Keratinocyte (primary cell): ENCODE data around the gene TTC3. TPM values are rescaled to one million over a fixed set of nuclear protein-coding genes. Genes with fewer than 3 reads are reported as not detected.

Experiments used
- DNase-seq: peaks from one replicate; pipeline ENCODE4 v3.0.0-alpha.2; 2011; ENCODE audit warnings: low read depth, missing footprints, low spot score
- FAIRE-seq: peaks from 2 replicates; lab custom pipeline; 2011; peaks lifted over from hg19 to GRCh38; lab: Jason Lieb, UNC
- H2AFZ ChIP-seq: 2 replicates; pipeline ENCODE4 v1.6.0; 2012; ENCODE audit warnings: low read length, control low read depth, inconsistent platforms; ENCODE audit not compliant: control insufficient read depth
- H3K27ac ChIP-seq: 2 replicates; pipeline ENCODE4 v1.5.1; 2011; ENCODE audit warnings: low read length; ENCODE audit not compliant: control insufficient read depth, insufficient read depth
- H3K27me3 ChIP-seq: 3 replicates; pipeline ENCODE4 v1.6.0; 2011; ENCODE audit warnings: low read length; ENCODE audit not compliant: control insufficient read depth, insufficient read depth; ENCODE audit errors: extremely low read depth
- H3K36me3 ChIP-seq, 2 experiments: 2 replicates in 1 of 2; 3 replicates in 1 of 2; pipeline ENCODE4 v1.5.1; 2011; ENCODE audit warnings: low read length in 2 of 2, mild to moderate bottlenecking in 1 of 2; ENCODE audit not compliant: control insufficient read depth in 2 of 2, insufficient read depth in 2 of 2; ENCODE audit errors: extremely low read depth in 1 of 2
- H3K4me1 ChIP-seq: 3 replicates; pipeline ENCODE4 v1.5.1; 2011; ENCODE audit warnings: low read length; ENCODE audit not compliant: control insufficient read depth, insufficient read depth; ENCODE audit errors: extremely low read depth
- H3K4me2 ChIP-seq: 3 replicates; pipeline ENCODE4 v1.6.0; 2011; ENCODE audit warnings: low read depth, low read length; ENCODE audit not compliant: control insufficient read depth, insufficient read depth; ENCODE audit errors: extremely low read depth
- H3K4me3 ChIP-seq, 3 experiments: fragments of 200-600 bp in 1 of 3; sonication (generic) in 1 of 3; 2 replicates in 2 of 3; 3 replicates in 1 of 3; pipeline ENCODE4 v1.5.1; 2011 to 2016; ENCODE audit warnings: low read length in 3 of 3, mild to moderate bottlenecking in 3 of 3, control low read depth in 2 of 3, inconsistent platforms in 1 of 3, low read depth in 1 of 3, mixed read lengths in 1 of 3, mixed run types in 1 of 3, moderate library complexity in 1 of 3; ENCODE audit not compliant: control insufficient read depth in 2 of 3, insufficient read depth in 2 of 3; ENCODE audit errors: extremely low read depth in 1 of 3
- H3K79me2 ChIP-seq: 2 replicates; pipeline ENCODE4 v1.6.0; 2012; ENCODE audit warnings: low read length; ENCODE audit not compliant: control insufficient read depth, insufficient read depth
- H3K9ac ChIP-seq: 3 replicates; pipeline ENCODE4 v1.6.0; 2011; ENCODE audit warnings: low read length; ENCODE audit not compliant: control insufficient read depth, insufficient read depth; ENCODE audit errors: extremely low read depth
- H3K9me1 ChIP-seq: 3 replicates; pipeline ENCODE4 v1.6.0; 2011; ENCODE audit warnings: low read length; ENCODE audit not compliant: control insufficient read depth, insufficient read depth; ENCODE audit errors: extremely low read depth
- H3K9me3 ChIP-seq: 2 replicates; pipeline ENCODE4 v1.5.1; 2012; ENCODE audit warnings: low read depth, low read length; ENCODE audit not compliant: control insufficient read depth
- H4K20me1 ChIP-seq: 3 replicates; pipeline ENCODE4 v1.6.0; 2011; ENCODE audit warnings: low read length; ENCODE audit not compliant: control insufficient read depth, insufficient read depth; ENCODE audit errors: extremely low read depth
- EZH2 ChIP-seq: IDR thresholded peaks from one replicate; pipeline ENCODE4 v1.6.1; 2012; ENCODE audit warnings: inconsistent platforms, mild to moderate bottlenecking, low read length, moderate library complexity
- dilution Hi-C: fragments of 300-500 bp; cut with MboI; formaldehyde crosslinking; loops from one replicate; pipeline ENCODE4 v1.7.0; 2020; ENCODE audit warnings: low sequenced_read_pairs; ENCODE audit not compliant: extremely low pct_ligation_motif_present
- polyA plus RNA-seq, 5 experiments: library from polyadenylated mRNA; depleted of rRNA in 3 of 5; stranded (reverse) in 3 of 5; stranded (forward) in 1 of 5; unstranded in 1 of 5; fragments of >200 nt; gene quantifications; 1 replicate in 1 of 5; 2 replicates in 3 of 5; 3 replicates in 1 of 5; pipeline versions ENCODE4 v1.2.1 to v1.2.3, GENCODE V29; 2011 to 2012; ENCODE audit warnings: missing spikeins in 2 of 5, low read depth in 1 of 5, low replicate concordance in 1 of 5
- TF ChIP-seq, protein P1 (sequence below), 3 experiments: IDR thresholded peaks in 1 of 3; conservative IDR thresholded peaks in 1 of 3; optimal IDR thresholded peaks in 1 of 3; 2 replicates in 2 of 3; 3 replicates in 1 of 3; pipeline versions ENCODE3 to v1.5.1; 2011; ENCODE audit warnings: low read length in 3 of 3, mild to moderate bottlenecking in 3 of 3, moderate library complexity in 2 of 3, control low read depth in 1 of 3, inconsistent platforms in 1 of 3; ENCODE audit not compliant: insufficient read depth in 2 of 3; ENCODE audit errors: extremely low read depth in 1 of 3

TTC3 gene
- polyA plus RNA-seq, 1 donor (not counting 4 experiments of a cell fraction or from before 2014, with no cell fraction given), result 38.5 TPM

DNA sequence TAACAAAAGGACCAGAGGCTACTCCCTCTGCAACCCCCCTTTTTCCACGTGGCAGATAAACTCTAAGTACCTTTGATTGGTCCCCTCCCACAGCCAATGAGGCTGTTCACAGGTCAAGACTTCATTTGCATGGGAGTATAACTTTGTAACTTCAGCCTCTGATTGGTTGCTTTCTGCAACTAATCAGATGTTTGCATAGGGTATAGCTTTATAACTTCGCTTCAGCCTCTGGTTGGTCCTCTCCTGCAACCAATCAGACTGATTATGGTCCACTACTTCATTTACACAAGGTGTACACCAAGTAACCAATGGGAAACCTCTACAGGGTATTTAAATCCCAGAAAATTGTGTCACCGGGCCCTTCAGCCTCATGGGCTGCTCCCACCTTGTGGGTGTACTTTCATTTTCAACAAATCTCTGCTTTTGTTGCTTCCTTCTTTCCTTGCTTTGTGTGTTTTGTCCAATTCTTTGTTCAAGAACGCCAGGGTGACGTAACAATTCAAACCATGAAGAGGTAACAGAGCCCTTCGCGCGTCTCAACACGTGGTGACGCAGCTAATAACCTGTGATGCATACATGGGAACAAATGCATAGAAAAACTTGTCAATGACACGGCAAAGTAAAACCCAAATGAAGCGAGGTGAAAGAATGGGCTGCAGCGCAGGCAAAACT lies 146.8 kb downstream of the TTC3 start:
- dilution Hi-C loops, result no loop called here

DNA sequence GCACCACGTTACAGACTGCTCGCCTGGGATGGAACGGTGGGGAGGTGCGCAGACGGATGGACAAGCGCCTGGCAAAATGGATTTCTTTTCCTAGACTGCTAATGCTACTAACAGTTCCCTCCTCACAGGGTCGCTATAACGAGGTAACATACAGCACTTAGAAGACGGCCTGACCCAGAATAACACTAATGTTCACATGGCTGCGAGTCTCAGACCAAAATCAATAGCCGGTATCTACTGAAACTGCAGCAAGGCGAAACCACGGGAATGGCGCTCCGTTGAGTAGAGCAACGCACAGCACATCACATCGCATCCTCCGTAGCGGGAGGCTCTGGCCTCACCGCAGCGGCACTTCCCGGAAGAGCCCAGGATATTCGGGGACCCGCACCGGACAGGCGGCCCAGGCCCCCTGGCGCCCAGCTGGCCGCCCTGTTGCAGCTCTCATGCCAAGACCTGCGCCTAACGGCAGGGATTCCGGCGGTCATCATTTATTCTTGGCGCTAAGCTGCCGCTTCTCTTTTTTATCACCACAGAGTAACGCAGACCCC lies 147.5 kb downstream of the TTC3 start:
- peak overlapping the region; percentile 90 for H2AFZ ChIP-seq
- no peaks in the 10 kb centered on the region for H3K9me3 ChIP-seq
- no peaks in the 10 kb centered on the region for H3K27me3 ChIP-seq
- H3K36me3 ChIP-seq, result peaks cover 12% of the 10 kb centered on the region in 2 experiments
- H3K27ac ChIP-seq, result peak overlapping the region; percentile 56
- peak overlapping the region; percentile 38 to 79 (median 63) for H3K4me3 ChIP-seq
- dilution Hi-C loops, result no loop called here
- H3K4me1 ChIP-seq, result peaks cover 14% of the 10 kb centered on the region
- no peaks in the 10 kb centered on the region for H3K79me2 ChIP-seq
- no peak for FAIRE-seq
- H4K20me1 ChIP-seq, result no peaks in the 10 kb centered on the region
- peak overlapping the region; percentile 92 for H3K4me2 ChIP-seq
- H3K9me1 ChIP-seq, result no peaks in the 10 kb centered on the region
- H3K9ac ChIP-seq, result peak overlapping the region; percentile 58
- DNase-seq, result no peak
- TF ChIP-seq EZH2, result no peak
- TF ChIP-seq, protein P1, sequence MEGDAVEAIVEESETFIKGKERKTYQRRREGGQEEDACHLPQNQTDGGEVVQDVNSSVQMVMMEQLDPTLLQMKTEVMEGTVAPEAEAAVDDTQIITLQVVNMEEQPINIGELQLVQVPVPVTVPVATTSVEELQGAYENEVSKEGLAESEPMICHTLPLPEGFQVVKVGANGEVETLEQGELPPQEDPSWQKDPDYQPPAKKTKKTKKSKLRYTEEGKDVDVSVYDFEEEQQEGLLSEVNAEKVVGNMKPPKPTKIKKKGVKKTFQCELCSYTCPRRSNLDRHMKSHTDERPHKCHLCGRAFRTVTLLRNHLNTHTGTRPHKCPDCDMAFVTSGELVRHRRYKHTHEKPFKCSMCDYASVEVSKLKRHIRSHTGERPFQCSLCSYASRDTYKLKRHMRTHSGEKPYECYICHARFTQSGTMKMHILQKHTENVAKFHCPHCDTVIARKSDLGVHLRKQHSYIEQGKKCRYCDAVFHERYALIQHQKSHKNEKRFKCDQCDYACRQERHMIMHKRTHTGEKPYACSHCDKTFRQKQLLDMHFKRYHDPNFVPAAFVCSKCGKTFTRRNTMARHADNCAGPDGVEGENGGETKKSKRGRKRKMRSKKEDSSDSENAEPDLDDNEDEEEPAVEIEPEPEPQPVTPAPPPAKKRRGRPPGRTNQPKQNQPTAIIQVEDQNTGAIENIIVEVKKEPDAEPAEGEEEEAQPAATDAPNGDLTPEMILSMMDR (optimal IDR thresholded peaks at IDR 0.05 in 1 of 3, IDR thresholded peaks at IDR 0.05 in 1 of 3, conservative IDR thresholded peaks at IDR 0.05 in 1 of 3; ENCODE audit: extremely low read depth in 1 of 3, insufficient read depth in 2 of 3, low read length in 3 of 3), result peak in 2 of 3 experiments; percentile 2 to 21

More for the DNA sequence above, 146.8 kb downstream of the TTC3 start:
- no peaks in the 10 kb centered on the region for H3K9me3 ChIP-seq
- H3K9me1 ChIP-seq, result no peaks in the 10 kb centered on the region
- H3K27me3 ChIP-seq, result no peaks in the 10 kb centered on the region
- H3K36me3 ChIP-seq, result peaks cover 6 to 9% of the 10 kb centered on the region in 2 experiments
- no peak overlapping the region for H3K27ac ChIP-seq
- TF ChIP-seq, protein P1 (optimal IDR thresholded peaks at IDR 0.05 in 1 of 3, IDR thresholded peaks at IDR 0.05 in 1 of 3, conservative IDR thresholded peaks at IDR 0.05 in 1 of 3; ENCODE audit: extremely low read depth in 1 of 3, insufficient read depth in 2 of 3, low read length in 3 of 3), result no peak
- no peak for TF ChIP-seq EZH2
- peak overlapping the region; percentile 90 for H2AFZ ChIP-seq
- DNase-seq (no peak), FAIRE-seq (no peak)
- H3K4me1 ChIP-seq, result peaks cover 14% of the 10 kb centered on the region
- H3K79me2 ChIP-seq, result no peaks in the 10 kb centered on the region
- peak overlapping the region; percentile 58 for H3K9ac ChIP-seq
- H3K4me2 ChIP-seq, result peak overlapping the region; percentile 92
- no peaks in the 10 kb centered on the region for H4K20me1 ChIP-seq
- peak overlapping the region in 2 of 3 experiments; percentile 63 to 79 for H3K4me3 ChIP-seq
